ENCODE measurements around the gene ZMIZ1.

Gene ZMIZ1

DNA sequence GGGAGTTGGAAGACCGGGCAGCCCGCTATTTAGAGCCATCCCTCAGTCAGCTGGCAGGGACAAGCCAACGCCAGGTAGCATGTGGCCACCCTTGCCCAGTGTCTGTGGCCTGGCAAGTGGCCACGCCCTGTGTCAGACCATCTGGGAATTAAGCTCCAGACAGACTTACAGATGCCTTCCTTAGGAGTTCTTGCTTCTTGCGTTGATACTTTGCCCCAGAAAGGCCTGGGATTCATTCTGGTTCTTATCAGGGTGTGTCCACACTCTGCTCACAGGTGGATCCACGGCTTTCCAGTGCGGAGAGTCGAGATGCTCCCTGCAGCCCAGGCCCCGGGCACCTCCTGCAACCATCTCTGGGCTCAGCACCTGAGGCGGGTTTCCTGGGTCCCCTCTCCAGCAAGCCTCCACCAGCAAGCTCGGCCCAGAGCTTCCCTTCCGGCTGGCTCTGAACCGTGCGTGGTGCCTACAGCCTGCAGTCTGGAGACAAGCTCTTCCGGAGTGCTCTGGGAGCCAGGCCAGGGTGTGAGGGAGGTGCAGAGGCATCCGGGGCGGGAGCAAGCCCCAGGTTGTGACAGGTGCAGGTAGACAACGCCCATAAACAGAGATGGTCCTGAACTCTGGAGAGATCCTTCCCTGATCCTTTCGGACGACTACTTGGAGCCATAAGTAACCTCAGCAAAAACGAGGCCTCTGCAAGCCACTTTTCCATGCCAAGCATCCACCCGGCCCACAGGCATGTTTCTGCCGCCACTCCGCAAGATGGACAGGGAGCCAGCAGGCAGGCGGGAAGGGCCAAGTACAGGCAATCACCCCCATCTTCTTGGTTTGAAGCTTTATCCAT lies 246.2 kb downstream of the ZMIZ1 start:
- DNase-seq = no peak

DNA sequence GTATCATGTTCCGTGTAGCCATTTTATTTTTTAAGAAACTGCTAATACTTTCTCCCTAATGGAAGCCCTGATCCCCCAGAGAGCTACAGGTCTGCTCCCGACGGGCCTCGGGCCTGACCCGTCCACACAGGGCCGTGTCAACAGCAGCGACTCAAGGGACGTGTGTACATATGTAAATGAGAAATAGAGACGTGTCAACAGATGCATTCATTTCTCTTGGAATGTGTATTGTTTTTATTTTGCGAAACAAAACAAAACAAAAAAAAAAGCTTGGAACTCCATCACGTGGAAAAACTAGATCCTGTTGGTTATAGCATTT lies 246.8 kb downstream of the ZMIZ1 start:
- no peak for DNase-seq

DNA sequence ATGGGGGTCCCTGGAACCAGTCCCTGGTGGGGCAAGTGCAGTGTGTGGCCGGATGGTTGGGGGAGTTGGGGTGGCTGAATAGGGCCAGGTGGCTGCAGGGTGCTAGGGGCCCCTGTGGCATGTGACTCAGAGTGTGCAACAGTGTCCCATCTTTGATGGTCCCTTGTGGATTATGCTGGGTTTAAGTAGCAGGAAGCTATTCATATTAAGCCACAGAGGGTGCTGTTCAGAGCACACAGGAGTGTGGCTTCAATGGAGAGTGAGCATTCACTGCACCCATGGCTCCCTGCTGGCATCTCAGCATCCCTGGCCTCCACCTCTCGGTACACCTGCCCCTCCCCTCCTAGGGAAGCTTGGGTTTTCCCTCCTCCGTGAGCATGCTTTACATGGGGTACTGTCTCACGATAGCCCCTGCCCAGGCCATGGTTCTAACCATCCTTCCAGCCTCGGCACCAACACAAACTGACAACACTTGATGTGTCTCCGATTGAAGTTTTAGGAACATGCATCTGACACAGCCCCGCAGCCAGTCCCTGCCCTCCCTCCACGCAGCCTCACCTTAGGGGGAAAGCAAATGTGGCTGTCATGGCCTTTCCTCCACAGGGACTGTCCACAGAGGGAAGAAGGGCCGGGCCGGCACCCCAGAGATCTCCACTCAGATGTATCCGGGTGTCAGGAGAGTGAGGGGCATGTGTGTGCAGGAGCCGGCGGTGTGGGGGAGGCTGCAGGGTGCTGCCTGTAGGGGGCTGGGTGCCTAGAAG lies 248.1 kb downstream of the ZMIZ1 start:
- no peak for DNase-seq

DNA sequence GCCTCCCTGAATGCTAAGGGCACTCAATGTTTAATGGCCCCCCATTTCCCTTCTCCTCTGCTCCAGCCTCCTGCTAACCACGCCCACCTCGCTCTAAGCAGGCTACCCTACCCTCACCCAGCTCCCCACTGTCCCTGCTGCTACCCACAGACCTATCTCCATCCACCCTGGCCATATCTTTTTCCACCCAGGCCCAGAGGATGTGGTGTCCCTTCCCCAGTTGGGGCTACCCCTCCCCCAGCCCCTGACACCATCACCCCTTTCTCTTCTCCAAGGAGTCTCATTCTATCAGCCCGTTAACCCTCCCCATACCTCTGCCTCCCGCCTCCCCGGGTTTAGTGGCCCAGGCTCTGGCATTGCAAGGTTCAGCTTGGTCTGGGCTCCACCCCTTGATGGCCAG lies 249.6 kb downstream of the ZMIZ1 start:
- DNase-seq = no peak

DNA sequence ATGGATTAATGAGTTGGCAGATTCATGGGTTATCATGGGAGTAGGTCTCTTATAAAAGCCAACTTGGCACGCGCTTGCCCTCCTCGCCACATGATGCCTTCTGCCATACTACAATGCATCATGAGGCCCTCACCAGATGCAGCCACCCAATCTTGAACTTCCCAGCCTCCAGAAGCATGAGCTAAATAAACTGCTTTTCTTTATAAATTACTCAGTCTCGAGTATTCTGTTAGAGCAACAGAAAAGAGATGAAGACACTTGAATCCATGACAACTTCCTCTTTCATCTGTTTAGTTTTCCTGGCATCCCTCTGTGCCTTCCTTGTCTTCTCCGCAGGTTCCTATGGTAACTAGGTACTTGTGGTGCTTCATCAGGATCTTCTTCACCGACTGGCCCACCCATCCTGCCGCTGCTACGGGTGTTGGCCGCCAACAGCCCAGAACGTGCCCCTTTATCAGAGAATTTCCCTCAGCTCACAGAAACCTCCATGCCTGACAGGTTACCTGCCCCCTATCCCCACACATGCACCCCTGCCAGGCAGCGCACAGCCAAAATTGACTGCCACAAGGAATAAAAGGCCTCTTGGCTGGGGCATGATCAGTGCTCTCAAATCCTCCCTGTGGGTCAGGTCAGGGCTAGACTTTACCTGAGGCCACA lies 250.5 kb downstream of the ZMIZ1 start:
- DNase-seq = no peak

DNA sequence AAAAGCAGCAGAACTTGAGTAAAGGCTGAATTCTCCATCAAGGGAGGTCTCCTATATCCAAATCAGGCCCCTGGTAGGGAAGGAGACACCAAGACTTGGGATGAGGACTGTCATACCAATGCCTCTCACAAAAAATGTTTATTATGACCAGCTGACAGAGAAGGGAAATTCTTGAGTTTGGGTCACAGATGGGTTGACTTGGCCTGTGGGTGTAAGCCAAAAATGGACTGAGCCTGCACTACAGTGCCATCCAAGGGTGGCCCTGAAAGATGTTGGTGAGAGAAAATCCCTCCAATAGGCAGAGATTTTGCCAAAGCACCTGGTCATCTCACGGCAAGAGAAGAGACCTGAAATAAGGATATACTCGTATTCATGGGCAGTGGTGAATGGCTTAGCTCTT lies 251.6 kb downstream of the ZMIZ1 start:
- no peak for DNase-seq

DNA sequence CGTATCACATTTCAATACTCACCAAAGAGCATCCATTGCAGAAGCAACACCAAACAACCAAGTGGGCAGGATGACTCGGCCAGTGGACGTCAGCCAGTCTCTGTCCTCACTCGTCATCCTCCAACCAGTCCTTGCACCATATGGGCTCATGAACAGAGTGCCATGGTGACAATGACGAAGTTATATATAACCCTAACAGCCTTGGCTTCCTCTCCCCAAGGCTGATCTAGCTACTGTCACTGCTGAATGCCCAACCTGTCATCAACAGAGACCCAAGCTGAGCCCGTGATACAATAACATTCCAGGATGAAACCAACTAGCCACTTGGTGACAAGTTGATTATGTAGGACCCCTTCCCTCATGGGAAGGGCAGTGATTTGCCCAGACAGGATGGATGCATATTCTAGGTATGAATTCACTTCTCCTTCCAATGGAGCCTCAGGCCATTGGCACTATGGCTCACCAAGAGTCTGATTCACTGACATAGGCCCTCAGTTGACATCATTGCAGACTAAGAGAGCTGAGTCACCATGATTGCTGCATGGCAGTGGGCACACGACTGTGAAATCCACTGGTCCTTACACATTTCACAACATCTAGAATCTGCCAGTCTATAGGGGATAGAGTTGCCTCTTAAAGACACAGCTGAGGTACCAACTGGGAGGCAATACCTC lies 252.2 kb downstream of the ZMIZ1 start:
- no peak for DNase-seq

DNA sequence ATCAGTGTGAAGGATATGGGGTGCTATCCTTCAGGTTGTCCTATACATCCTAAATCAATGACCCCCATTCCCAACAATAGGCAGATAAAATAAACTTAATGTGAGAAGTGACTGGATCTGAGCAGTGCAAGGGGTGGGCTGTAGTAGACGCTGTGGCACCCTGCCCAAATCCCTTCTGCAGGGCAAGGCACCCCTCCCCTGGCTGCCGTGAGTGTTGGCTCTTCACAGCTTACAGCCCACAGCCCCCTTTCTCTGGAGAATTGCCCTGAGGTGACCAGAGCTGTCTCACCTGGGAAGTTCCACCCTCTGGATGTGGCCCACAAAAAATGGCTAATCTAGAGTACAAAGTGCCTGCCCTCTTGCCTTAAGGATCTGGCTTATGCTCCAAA lies 252.7 kb downstream of the ZMIZ1 start:
- DNase-seq = no peak

DNA sequence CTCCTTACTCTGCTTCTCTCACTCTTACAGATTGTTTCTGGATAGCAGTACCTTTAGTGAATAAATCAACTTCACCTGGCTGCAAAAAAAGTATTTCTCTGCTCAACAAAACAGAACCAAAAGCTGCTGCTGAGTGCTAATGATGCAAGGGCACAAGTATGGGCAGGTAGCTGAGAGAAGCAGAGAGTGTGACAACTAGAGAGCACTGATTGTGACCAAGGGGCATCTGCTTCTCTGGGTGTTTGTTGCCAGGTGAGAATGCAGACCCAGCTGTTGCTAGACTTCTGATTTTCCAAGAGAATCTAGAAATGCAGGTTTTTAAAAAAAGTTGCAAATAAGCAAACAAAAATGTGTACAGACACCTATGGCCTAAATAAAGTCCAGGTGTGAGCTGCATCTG lies 253.2 kb downstream of the ZMIZ1 start:
- DNase-seq = no peak

DNA sequence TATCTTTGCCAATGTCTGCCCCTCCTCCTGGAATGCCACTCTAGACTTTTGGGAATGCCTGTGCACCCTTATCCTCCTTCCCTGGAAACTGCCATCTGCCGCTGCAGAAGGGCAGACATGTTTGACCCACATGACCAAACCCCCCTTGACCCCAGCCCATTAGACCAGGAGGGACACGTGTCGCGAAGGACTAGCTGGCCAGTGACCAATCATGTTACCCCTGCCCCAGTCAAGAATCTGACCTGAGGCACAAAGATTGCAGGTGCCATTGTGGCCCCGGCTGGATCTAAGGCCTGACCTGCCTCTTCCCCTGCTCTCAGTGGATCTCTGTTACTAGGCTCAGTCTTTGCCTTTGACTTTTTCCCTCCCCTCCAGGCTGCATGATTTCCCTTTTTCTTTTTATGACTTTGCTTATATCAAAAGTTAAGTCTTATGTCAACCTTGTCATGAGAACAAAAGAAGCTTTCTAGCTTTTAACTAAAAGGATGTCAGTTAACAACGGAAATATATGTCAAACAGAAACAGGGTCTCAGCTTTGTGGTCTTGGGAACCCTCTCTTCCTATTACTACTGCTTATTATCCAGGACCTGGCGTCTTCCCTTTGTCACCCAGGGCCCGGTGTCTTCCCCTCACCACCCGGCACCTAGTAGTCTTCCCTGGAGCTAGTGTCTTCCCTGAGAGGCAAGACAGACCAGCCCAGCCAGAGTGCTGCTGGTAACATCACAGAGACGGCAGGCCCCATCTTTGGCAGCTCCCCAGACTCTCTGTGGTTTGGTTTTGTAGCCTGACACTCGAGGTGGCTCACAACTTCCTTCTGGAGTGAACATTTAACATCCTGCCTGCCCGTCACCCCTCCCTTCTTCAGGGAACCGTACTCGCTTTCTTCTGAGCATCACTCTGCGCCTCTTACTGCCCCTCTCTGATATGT lies 254.1 kb downstream of the ZMIZ1 start:
- no peak for DNase-seq

DNA sequence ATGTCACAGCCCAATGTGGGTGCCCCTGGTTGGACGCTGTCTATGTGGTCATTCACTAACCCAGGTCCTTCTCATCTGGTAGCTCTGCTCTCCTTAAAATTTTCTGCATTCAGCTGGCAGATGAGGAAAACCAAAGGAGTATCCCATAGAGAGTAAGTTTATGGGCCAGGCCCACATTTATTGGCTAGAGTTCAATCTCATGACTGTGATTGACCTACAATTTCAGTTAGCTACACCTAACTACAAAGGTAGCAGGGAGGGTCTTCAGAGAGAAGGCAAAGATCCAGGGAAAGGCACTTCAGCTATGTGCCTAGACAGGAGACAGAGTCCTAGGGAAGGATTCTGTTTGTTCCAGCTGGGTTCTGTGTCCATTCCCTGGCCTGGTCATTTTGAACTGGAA lies 254.8 kb downstream of the ZMIZ1 start:
- DNase-seq = no peak

DNA sequence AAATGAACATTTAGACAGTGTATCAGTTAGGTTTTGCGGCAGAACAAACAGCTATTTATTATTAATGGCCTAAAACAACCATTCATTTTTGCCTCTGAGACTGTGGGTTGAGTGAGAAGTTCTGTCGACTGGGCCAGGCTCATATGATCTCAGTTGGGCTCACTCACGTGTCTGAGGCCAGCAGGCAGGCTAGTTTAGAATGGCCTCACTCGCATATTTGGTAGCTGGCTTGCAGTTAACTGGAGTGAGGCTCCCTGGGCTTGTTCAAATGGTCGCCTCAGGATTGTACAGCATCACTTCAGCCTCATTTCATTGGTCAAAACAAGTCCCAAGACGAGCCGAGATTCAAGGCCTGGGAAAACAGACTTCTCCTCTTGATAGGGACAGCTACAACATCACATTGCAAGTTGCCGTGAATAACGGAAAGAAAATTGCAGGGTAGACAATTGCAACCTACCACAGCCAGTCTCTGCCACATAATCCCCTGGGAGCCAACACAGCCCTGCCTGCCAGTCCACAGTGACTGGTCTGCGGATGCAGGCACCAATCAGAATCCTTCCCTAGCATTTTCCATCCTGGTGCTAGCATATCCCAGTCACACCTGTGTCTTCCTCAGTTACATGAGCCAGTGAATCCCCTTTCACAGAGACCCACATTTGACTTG lies 255.4 kb downstream of the ZMIZ1 start:
- no peak for DNase-seq

DNA sequence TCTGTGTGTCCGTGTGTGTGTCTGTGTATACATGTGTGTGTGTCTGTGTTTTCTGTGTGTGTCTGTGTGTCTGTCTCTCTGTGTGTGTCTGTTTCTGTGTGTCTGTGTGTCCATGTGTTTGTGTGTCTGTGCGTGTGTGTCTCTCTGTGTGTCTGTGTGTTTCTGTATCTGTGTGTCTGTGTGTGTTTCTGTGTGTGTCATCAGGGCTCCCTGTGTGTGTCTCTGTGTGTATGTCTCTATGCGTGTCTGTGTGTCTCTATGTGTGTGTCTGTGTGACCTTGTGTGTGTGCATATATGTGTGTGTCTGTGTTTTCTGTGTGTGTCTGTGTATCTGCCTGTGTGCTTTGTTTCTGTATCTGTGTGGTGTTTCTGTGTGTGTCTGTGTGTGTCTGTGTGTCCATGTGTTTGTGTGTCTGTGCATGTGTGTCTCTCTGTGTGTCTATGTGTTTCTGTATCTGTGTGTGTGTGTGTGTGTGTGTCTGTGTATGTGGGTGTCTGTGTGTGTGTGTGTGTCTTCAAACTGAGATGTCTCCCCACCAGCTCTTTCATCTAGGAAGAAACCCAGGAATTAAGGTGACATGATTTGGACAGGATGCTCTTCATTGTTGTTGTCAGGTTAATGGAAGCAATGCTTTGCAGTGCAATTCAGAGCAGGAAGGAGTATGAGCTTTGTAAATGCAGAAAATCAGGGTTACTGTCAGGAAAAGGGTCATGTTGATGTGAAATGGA lies 257.8 kb downstream of the ZMIZ1 start:
- DNase-seq = no peak

DNA sequence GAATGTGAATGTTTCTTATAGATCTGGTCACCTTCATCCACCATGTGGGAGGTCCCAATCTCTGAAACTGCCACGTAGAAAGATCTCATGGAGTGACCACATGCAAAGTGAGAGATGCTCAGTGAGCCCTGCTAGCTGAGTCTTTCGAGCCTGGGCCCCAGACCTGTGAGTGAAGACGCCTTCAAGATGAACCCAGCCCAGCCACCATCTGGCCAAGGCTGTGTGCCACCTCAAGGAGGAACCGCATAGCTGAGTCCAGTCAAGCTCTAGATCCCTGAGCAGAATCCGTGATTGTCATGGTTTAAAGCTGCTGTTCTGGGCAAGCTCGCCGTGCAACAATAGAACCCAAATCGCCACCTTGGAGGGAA lies 258.3 kb downstream of the ZMIZ1 start:
- no peak for DNase-seq

DNA sequence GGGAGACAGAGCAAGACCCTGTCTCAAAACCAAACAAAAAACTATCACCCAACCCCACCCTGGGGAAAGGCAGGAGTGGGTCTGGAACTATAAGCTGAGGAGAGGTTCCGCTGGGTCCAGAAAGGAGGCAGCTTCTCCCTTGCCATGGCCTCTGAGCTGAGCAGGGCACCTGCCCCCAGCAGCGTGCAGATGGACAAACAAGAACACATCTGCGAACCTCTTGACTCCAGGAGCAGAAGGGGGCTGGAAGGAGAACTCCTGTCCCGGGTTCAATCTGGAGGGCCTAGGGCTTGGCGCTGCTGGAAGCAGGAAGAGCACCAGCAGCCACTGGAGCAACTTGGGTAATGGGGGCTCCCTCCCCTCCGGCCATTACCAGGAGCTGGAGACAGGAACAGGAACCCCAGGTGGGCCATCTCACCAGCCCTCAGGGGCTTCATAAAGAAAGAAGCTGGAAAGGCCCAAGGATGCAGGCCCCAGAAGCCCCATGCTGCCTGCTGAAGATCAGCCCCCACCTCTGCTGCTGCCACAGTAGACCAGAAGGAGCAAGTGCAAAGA lies 259.5 kb downstream of the ZMIZ1 start:
- no peak for DNase-seq

DNA sequence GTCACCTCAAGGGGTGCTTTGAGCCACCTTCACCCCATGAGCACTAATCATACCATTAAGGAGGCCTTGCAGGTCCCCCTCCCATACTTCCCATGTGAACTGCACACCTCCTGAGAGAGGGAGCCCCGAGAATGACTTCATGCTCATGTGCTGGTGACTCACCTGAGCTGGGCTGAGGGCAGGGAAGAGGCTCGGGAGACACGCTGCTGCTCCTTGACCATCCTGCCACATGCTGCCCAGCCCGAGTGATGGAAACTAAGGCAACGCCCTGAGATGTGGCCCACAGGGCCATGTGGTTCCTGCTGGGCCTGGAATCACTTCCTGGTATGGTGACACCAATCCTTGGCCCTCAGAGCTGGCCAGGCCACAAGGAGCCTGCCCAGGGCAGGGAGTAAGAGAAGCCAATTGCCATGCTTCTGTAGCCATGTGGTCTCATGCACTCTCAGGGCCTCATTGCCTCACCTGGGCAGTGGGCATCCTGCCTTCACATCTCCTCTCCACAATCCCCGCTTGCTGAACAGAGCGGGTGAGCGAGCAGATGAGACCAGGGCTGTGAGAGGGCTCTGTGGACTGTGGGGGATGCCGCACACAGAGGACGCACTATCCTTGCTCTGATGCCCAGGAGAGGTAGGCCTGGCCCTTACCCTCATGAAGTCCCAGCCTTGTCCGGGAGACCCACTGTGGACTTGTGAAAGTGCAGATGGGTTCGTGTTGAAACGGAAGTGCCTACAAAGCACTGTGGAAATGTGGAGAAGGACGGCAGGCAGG lies 260.2 kb downstream of the ZMIZ1 start:
- DNase-seq = no peak

DNA sequence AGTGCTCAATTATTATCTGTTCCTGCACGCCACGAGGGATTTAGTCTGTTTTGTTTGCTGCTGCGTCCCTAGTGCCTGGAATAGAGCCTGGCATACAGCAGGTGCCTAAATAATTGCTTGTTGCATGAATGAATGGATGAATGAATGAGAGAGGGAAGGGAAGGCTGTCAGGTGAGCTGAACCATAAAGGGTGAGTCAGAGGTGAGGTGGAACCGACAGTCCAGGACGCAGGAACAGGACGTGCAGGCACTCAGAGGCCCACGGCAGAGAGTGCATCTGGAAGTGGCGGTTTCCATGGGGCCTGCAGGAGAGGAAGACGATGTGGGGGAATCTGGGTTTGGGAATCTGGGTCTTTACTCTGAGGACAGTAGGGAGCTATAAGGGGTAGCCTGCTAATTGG lies 260.8 kb downstream of the ZMIZ1 start:
- no peak for DNase-seq

DNA sequence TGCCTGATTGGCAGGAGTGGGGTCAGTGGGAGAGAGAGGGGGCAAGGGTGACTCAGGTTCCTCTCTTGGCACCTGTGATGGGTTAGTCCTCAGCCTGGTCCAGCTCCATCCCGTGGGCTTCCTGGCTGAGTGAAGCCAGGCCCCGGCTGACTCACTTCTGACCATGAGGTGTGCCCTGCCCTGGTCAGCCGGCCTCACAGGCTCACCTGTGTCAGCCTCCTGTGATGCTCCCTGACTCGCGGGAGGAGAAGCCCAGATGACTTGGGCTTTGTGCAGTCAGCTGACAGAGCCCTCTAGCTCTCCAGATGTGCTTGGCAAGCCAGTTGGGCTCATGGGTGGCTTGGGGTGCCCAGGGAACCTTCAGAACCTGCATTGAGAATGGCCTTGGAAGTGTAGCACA lies 262.5 kb downstream of the ZMIZ1 start:
- DNase-seq = no peak

DNA sequence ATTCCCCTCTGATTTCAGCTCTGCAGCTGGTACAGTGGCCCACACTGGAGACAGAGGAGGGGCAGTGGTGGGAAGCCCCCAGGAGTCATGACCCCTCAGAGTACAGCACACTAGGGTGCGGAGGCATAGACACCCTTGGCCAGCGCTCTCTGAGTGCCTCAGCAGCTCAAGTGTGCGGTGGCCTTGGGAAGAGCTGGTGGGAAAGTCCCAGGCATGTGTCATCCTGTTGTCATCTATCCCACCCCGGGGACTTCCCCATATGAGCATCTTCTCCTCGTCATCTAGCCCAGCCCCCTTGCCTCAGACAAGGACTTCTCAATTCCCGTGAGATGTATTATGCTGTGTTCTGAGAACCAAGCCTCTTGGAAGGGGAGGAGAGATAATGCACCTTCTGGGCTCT lies 262.9 kb downstream of the ZMIZ1 start:
- DNase-seq = no peak
